ENCODE results near the gene KNDC1.

DNA sequence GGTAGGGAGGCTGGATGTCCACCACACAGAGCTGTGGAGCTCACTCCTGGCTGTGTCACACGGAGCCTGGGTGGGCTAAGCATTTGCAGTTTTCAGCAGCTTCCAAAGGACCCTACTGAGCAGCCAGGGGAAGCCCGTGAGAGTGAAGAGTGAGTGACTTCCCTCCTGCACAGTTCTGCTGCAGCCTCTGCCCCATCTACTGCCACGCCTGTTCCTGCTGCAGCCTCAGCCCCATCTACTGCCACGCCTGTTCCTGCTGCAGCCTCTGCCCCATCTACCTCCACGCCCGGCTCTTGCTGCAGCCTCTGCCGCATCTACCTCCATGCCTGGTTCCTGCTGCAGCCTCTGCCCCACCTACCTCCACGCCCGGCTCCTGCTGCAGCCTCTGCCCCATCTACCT lies 104.4 kb downstream of the KNDC1 start:
- TF ChIP-seq, protein P1, sequence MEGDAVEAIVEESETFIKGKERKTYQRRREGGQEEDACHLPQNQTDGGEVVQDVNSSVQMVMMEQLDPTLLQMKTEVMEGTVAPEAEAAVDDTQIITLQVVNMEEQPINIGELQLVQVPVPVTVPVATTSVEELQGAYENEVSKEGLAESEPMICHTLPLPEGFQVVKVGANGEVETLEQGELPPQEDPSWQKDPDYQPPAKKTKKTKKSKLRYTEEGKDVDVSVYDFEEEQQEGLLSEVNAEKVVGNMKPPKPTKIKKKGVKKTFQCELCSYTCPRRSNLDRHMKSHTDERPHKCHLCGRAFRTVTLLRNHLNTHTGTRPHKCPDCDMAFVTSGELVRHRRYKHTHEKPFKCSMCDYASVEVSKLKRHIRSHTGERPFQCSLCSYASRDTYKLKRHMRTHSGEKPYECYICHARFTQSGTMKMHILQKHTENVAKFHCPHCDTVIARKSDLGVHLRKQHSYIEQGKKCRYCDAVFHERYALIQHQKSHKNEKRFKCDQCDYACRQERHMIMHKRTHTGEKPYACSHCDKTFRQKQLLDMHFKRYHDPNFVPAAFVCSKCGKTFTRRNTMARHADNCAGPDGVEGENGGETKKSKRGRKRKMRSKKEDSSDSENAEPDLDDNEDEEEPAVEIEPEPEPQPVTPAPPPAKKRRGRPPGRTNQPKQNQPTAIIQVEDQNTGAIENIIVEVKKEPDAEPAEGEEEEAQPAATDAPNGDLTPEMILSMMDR (IDR thresholded peaks at IDR 0.05; ENCODE audit: extremely low read depth in 1 of 2, insufficient read depth in 1 of 2, low read depth in 1 of 2, low read length in 2 of 2), result no peak
- TF ChIP-seq POLR2A (IDR thresholded peaks at IDR 0.05; ENCODE audit: low read depth, low read length) (no peak), POLR2AphosphoS5 (IDR thresholded peaks at IDR 0.05; ENCODE audit: insufficient read depth, low read depth, low read length) (no peak)
